HepG2 (cell line): ENCODE measurements around the gene FBXW12. TPM values are rescaled to one million over a fixed set of nuclear protein-coding genes. Genes with fewer than 3 reads are reported as not detected.

Experiments used
- ATAC-seq: fragments of 200-7000 bp; cut with Tn5 transposase; 3 replicates; pipeline ENCODE4 v1.9.1; 2020; ENCODE audit warnings: mild to moderate bottlenecking, moderate library complexity
- BruUV-seq: library from RNA; stranded (reverse); fragments of 400-500 nt; replicated peaks from 2 replicates; lab custom pipeline; 2021; lab: Mats Ljungman, UMichigan
- CTCF ChIA-PET: fragments of 300-600 bp; formaldehyde crosslinking; extraction: SDS; loops from one replicate; lab custom pipeline; 2021; ENCODE audit warnings: low total read pairs, inconsistent platforms, low intra/inter-chr PET ratio; lab: Yijun Ruan, JAX
- POLR2A ChIA-PET: fragments of 350-600 bp; sonication (Branson Sonifier 250); formaldehyde crosslinking; loops from one replicate; lab custom pipeline; 2020; ENCODE audit warnings: antibody characterized with exemption, inconsistent platforms; lab: Yijun Ruan, JAX
- DNase-seq: peaks from one replicate; pipeline ENCODE4 v3.0.0-alpha.2; 2015; ENCODE audit warnings: low spot score
- FAIRE-seq: peaks from 3 replicates; lab custom pipeline; 2011; peaks lifted over from hg19 to GRCh38; lab: Jason Lieb, UNC
- H2AFZ ChIP-seq: one replicate; pipeline ENCODE4 v1.6.1; 2011; ENCODE audit warnings: low read length, inconsistent platforms
- H3K27ac ChIP-seq: fragments of 300-600 bp; 3 replicates; pipeline ENCODE4 v1.8.0; 2011; ENCODE audit warnings: mixed run types, mild to moderate bottlenecking, mixed read lengths, low read length, inconsistent platforms; ENCODE audit not compliant: insufficient read depth; ENCODE audit errors: extremely low read length
- H3K27me3 ChIP-seq, 2 experiments: fragments of 200-600 bp in 1 of 2; 2 replicates in 1 of 2; 3 replicates in 1 of 2; pipeline versions ENCODE4 v1.6.0 to v1.8.0; 2011; ENCODE audit warnings: low read length in 2 of 2, mild to moderate bottlenecking in 2 of 2, moderate library complexity in 2 of 2, inconsistent platforms in 1 of 2; ENCODE audit not compliant: insufficient read depth in 2 of 2, control insufficient read depth in 1 of 2
- H3K36me3 ChIP-seq, 2 experiments: fragments of 200-600 bp in 1 of 2; replicated peaks in 1 of 2; 2 replicates in 1 of 2; 3 replicates in 1 of 2; pipeline versions ENCODE4 v1.5.1 to v1.8.0; 2011; ENCODE audit warnings: low read length in 2 of 2, inconsistent platforms in 1 of 2; ENCODE audit not compliant: insufficient read depth in 2 of 2, control insufficient read depth in 1 of 2
- H3K4me1 ChIP-seq: 2 replicates; pipeline ENCODE4 v1.5.1; 2012; ENCODE audit warnings: low read length, inconsistent platforms; ENCODE audit not compliant: insufficient read depth
- H3K4me2 ChIP-seq: 2 replicates; pipeline ENCODE4 v1.6.0; 2011; ENCODE audit warnings: low read depth, low read length, inconsistent platforms
- H3K4me3 ChIP-seq, 3 experiments: fragments of 200-600 bp in 1 of 3; sonication (generic), shearing (Covaris generic) in 1 of 3; replicated peaks in 1 of 3; 2 replicates each; pipeline ENCODE4 v1.5.1; 2011 to 2016; ENCODE audit warnings: low read length in 3 of 3, inconsistent platforms in 2 of 3, low read depth in 2 of 3, mild to moderate bottlenecking in 2 of 3, control low read depth in 1 of 3, mixed read lengths in 1 of 3; ENCODE audit not compliant: insufficient read depth in 1 of 3
- H3K79me2 ChIP-seq: one replicate; pipeline ENCODE4 v1.6.1; 2011; ENCODE audit warnings: low read length, inconsistent platforms; ENCODE audit not compliant: insufficient read depth
- H3K9ac ChIP-seq: 2 replicates; pipeline ENCODE4 v1.6.0; 2011; ENCODE audit warnings: mild to moderate bottlenecking, low read depth, low read length, inconsistent platforms; ENCODE audit not compliant: insufficient read depth
- H3K9me3 ChIP-seq: 2 replicates; pipeline ENCODE4 v1.5.1; 2012; ENCODE audit warnings: mild to moderate bottlenecking, low read length
- H4K20me1 ChIP-seq: 2 replicates; pipeline ENCODE4 v1.6.0; 2011; ENCODE audit warnings: inconsistent platforms, mild to moderate bottlenecking, low read length, moderate library complexity; ENCODE audit not compliant: insufficient read depth
- ADNP ChIP-seq: sonication (generic); formaldehyde crosslinking; IDR thresholded peaks from 2 replicates; pipeline ENCODE4 v1.4.0; 2020; ENCODE audit warnings: missing genetic modification reagents
- MAFF ChIP-seq: IDR thresholded peaks from 2 replicates; pipeline ENCODE4 v1.6.1; 2011; ENCODE audit warnings: low read depth, low read length, improper control_type of control experiment
- MEF2D ChIP-seq: sonication (generic); formaldehyde crosslinking; IDR thresholded peaks from 2 replicates; pipeline ENCODE4 v1.5.1; 2020; ENCODE audit warnings: mild to moderate bottlenecking, missing genetic modification reagents
- MEIS1 ChIP-seq: sonication (generic); formaldehyde crosslinking; IDR thresholded peaks from 2 replicates; pipeline ENCODE4 v1.9.0; 2021; ENCODE audit warnings: mild to moderate bottlenecking, missing genetic modification reagents, moderate library complexity, borderline replicate concordance
- PHF8 ChIP-seq: sonication (generic); formaldehyde crosslinking; IDR thresholded peaks from 2 replicates; pipeline ENCODE4 v1.5.0; 2020; ENCODE audit warnings: missing genetic modification reagents
- PRPF4 ChIP-seq: fragments of 200-400 bp; formaldehyde crosslinking; IDR thresholded peaks from 2 replicates; pipeline ENCODE4 v1.6.1; 2016; ENCODE audit warnings: low read length, low read depth; ENCODE audit not compliant: poor library complexity, severe bottlenecking
- RAD21 ChIP-seq: fragments of 450-650 bp; formaldehyde crosslinking; IDR thresholded peaks from 2 replicates; pipeline ENCODE4 v1.5.0; 2020; ENCODE audit warnings: mild to moderate bottlenecking
- TGIF2 ChIP-seq: IDR thresholded peaks from 2 replicates; pipeline ENCODE4 v1.6.1; 2016; ENCODE audit warnings: control low read depth, missing compliant biosample characterization
- XRCC5 ChIP-seq: fragments of 200-400 bp; formaldehyde crosslinking; optimal IDR thresholded peaks from 2 replicates; pipeline ENCODE3; 2017; ENCODE audit warnings: mild to moderate bottlenecking, low read length
- ZBTB20 ChIP-seq: sonication (generic); formaldehyde crosslinking; IDR thresholded peaks from 2 replicates; pipeline ENCODE4 v1.8.1; 2023; ENCODE audit warnings: missing genetic modification reagents, low read depth, mild to moderate bottlenecking, borderline replicate concordance
- ZEB1 ChIP-seq: IDR thresholded peaks from 2 replicates; pipeline ENCODE4 v1.6.1; 2012; ENCODE audit warnings: mild to moderate bottlenecking, low read depth, inconsistent platforms; ENCODE audit not compliant: insufficient replicate concordance
- ZFX ChIP-seq: sonication (generic); formaldehyde crosslinking; IDR thresholded peaks from 2 replicates; pipeline ENCODE4 v1.4.0; 2020; ENCODE audit warnings: mild to moderate bottlenecking, low read depth, missing genetic modification reagents, moderate library complexity
- ZNF446 ChIP-seq: sonication (generic); formaldehyde crosslinking; IDR thresholded peaks from 2 replicates; pipeline ENCODE4 v1.5.0; 2020; ENCODE audit warnings: mild to moderate bottlenecking, missing genetic modification reagents
- ZNF546 ChIP-seq: sonication (generic); formaldehyde crosslinking; conservative IDR thresholded peaks from 2 replicates; pipeline ENCODE4 v1.8.1; 2023; ENCODE audit warnings: mild to moderate bottlenecking, missing genetic modification reagents
- ZNF83 ChIP-seq: sonication (generic); formaldehyde crosslinking; IDR thresholded peaks from 2 replicates; pipeline ENCODE4 v1.4.0; 2020; ENCODE audit warnings: missing genetic modification reagents, mild to moderate bottlenecking, borderline replicate concordance
- WGBS: methylation state at CpG from one replicate; pipeline ENCODE4 v1.1.6; 2017; ENCODE audit warnings: low lambda C conversion rate; 5-methylcytosine and 5-hydroxymethylcytosine counted together
- in situ Hi-C: cut with HindIII; loops from 2 replicates; pipeline ENCODE4 v1.10.0; 2017; ENCODE audit warnings: low pct_unique_long_range_greater_than_20kb; ENCODE audit not compliant: extremely low pct_ligation_motif_present
- intact Hi-C: fragments of 100-400 bp; cut with micrococcal nuclease; formaldehyde crosslinking; loops from one replicate; pipeline ENCODE4 v1.10.0; 2022; ENCODE audit not compliant: unreplicated experiment
- polyA plus RNA-seq, 8 experiments: library from polyadenylated mRNA; depleted of rRNA in 3 of 8; stranded (reverse) in 7 of 8; unstranded in 1 of 8; fragments of >200 nt; fragmentation: Illumina TruSeq in 4 of 8; extraction: Trizol in 4 of 8; gene quantifications; 2 replicates each; pipeline versions ENCODE4 v1.2.1 to v1.2.3, GENCODE V29; 2011 to 2016; ENCODE audit warnings: low read depth in 4 of 8, missing spikeins in 1 of 8, mixed read lengths in 1 of 8; ENCODE audit not compliant: insufficient read depth in 1 of 8
- total RNA-seq, 5 experiments: library from RNA; depleted of rRNA; stranded (reverse); fragments of >200 nt; fragmentation: Illumina TruSeq; extraction: Trizol; gene quantifications; 2 replicates each; pipeline ENCODE4 v1.2.3, GENCODE V29; 2016; ENCODE audit warnings: low read depth in 1 of 5
- TF ChIP-seq, protein P1 (sequence below): IDR thresholded peaks from 2 replicates; pipeline ENCODE4 v1.6.1; 2012; ENCODE audit warnings: low read length, improper control_type of control experiment

The FBXW12 gene
- total and polyA plus RNA-seq, 2 of the 13 experiments (the other 11 are each of a cell fraction or from before 2014, with no cell fraction given), result not detected

- no peak overlapping the region for H2AFZ ChIP-seq
- H3K27ac ChIP-seq, result peak overlapping the region; percentile 99
- intact Hi-C loops (no loop called here), in situ Hi-C loops (no loop called here)
- FAIRE-seq (peak; percentile 37), DNase-seq (no peak), ATAC-seq (no peak)
- POLR2A ChIA-PET, result interaction anchor here (0.5 to 9.0 kb wide), 11 partner anchors 9 to 192 kb away, joined by 3 to 130 read pairs (median 15); partner anchors contain the start of genes ATRIP, CCDC51, TMA7 and ZNF589
- H3K4me2 ChIP-seq, result peak overlapping the region; percentile 49
- peaks cover 3 to 4% of the 10 kb centered on the region in 2 experiments; a peak in 4 of 5 replicates for H3K36me3 ChIP-seq
- peaks cover 16% of the 10 kb centered on the region for H3K79me2 ChIP-seq
- WGBS, result 90% methylated on average over 2 of the region's 16 CpGs
- peaks cover 7% of the 10 kb centered on the region for H4K20me1 ChIP-seq
- no TSS peak for BruUV-seq
- peak overlapping the region; percentile 45; the same call in 1 of the 2 replicates for H3K9ac ChIP-seq
- 0 out of 6 replicates have a peak overlapping the region, but pooled peaks of 1 of the 3 experiments have one; percentile 26 for H3K4me3 ChIP-seq
- H3K9me3 ChIP-seq, result no peaks in the 10 kb centered on the region
- CTCF ChIA-PET, result interaction anchor here (5.7 kb wide), 1 partner anchor 32 kb away, joined by 117 read pairs; no protein-coding TSS in a partner anchor
- no peaks in the 10 kb centered on the region for H3K27me3 ChIP-seq
- peaks cover 75% of the 10 kb centered on the region for H3K4me1 ChIP-seq
- no peak for TF ChIP-seq ZNF546 (CRISPR knock-in tag)
- no peak for TF ChIP-seq ADNP
- TF ChIP-seq PHF8 (CRISPR knock-in tag), result 0 out of 2 replicates have a peak, but pooled peaks have one; percentile 2
- TF ChIP-seq PRPF4, result no peak
- TF ChIP-seq MAFF, result no peak
- 0 out of 2 replicates have a peak, but pooled peaks have one; percentile 4 for TF ChIP-seq ZFX
- TF ChIP-seq ZBTB20, result no peak
- 0 out of 2 replicates have a peak, but pooled peaks have one; percentile 38 for TF ChIP-seq ZNF446 (CRISPR knock-in tag)
- TF ChIP-seq MEIS1 (CRISPR knock-in tag), result 0 out of 2 replicates have a peak, but pooled peaks have one; percentile 35
- TF ChIP-seq, protein P1, sequence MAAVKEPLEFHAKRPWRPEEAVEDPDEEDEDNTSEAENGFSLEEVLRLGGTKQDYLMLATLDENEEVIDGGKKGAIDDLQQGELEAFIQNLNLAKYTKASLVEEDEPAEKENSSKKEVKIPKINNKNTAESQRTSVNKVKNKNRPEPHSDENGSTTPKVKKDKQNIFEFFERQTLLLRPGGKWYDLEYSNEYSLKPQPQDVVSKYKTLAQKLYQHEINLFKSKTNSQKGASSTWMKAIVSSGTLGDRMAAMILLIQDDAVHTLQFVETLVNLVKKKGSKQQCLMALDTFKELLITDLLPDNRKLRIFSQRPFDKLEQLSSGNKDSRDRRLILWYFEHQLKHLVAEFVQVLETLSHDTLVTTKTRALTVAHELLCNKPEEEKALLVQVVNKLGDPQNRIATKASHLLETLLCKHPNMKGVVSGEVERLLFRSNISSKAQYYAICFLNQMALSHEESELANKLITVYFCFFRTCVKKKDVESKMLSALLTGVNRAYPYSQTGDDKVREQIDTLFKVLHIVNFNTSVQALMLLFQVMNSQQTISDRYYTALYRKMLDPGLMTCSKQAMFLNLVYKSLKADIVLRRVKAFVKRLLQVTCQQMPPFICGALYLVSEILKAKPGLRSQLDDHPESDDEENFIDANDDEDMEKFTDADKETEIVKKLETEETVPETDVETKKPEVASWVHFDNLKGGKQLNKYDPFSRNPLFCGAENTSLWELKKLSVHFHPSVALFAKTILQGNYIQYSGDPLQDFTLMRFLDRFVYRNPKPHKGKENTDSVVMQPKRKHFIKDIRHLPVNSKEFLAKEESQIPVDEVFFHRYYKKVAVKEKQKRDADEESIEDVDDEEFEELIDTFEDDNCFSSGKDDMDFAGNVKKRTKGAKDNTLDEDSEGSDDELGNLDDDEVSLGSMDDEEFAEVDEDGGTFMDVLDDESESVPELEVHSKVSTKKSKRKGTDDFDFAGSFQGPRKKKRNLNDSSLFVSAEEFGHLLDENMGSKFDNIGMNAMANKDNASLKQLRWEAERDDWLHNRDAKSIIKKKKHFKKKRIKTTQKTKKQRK, result no peak
- no peak for TF ChIP-seq MEF2D (CRISPR knock-in tag)
- 0 out of 2 replicates have a peak, but pooled peaks have one; percentile 21 for TF ChIP-seq ZNF83 (CRISPR knock-in tag)
- no peak for TF ChIP-seq TGIF2 (CRISPR knock-in tag)
- no peak for TF ChIP-seq ZEB1
- peak; percentile 17; the same call in 1 of the 2 replicates for TF ChIP-seq RAD21
- TF ChIP-seq XRCC5, result peak; percentile 7
Measured at GRCh38 chr3:48432411-48433371, 60.7 kb downstream of the FBXW12 start.
